HG03439 (cell line): ENCODE measurements around the gene MMP25.

Experiments used
- ATAC-seq: cut with Tn5 transposase; IDR thresholded peaks from one replicate; pipeline ENCODE4 v1.9.1; 2021; ENCODE audit warnings: mild to moderate bottlenecking, moderate library complexity; ENCODE audit not compliant: unreplicated experiment

The MMP25 gene, protein sequence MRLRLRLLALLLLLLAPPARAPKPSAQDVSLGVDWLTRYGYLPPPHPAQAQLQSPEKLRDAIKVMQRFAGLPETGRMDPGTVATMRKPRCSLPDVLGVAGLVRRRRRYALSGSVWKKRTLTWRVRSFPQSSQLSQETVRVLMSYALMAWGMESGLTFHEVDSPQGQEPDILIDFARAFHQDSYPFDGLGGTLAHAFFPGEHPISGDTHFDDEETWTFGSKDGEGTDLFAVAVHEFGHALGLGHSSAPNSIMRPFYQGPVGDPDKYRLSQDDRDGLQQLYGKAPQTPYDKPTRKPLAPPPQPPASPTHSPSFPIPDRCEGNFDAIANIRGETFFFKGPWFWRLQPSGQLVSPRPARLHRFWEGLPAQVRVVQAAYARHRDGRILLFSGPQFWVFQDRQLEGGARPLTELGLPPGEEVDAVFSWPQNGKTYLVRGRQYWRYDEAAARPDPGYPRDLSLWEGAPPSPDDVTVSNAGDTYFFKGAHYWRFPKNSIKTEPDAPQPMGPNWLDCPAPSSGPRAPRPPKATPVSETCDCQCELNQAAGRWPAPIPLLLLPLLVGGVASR

GRCh38 chr16:3045758-3046640 lies at the start of gene MMP25:
Gene MMP25 (plus strand): TSS chr16:3046561. CDS start chr16:3046918, 357 bp downstream.
- no peak for ATAC-seq

DNA sequence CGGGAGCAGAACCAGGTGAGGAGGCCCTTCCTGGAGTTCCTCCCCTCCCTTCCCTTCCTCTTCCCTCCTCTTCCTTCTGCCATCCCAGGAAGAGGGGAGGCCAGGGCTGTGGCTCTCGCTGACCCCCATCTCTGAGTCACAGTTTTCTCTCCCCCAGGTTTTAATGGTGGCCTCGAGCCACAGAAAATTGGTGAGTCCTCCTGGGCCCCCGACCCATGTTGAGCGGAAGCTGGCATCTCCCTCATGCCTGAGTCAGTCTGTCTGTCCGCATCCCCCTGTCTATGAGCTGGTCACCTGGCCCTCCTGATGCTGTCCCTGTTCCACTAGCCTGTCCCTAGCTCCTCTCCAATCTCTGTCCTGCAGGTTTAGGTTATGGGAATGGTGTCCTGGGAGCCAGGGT lies 46.4 kb upstream of the MMP25 start:
- ATAC-seq, result no peak

DNA sequence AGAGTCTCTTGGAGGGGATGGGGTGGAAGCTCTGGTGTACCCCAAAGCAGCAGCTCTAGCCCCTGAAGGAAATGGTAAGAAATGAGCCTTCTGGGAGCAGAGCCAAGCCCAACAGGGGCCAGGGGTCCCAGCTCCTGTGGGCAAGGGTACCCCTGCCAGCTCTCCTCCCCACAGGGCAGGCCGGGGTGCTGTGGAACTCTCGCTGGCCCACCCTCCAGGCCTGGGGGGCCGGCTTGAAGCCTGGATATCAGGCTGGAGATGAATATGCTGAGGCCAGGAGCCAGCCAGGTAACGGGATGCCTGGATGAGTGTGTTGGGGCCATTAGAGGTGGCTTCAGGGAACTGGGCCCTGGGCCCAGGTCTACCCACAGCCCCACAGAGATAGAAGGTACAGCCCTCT lies 45.8 kb upstream of the MMP25 start:
- ATAC-seq, result no peak

DNA sequence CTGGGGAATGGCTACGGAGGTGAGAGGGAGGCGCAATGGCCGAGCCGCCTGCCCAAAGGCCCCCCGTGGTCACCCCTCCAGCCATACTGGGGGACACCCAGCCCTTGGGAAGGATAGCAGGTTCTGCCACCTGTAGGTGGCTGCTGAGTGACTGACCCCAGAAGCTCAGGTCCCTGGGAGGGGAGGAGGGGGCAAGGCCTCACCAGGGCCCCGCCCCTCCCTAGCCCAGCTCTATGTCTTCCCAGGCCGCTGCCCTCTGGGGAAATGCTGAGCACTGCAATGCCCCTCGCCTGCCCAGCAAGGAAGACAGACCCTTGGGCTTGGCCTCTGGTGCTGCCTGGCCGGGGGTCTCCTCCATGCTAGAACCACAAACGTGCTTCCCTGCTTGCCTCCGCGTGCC lies 45.0 kb upstream of the MMP25 start:
- ATAC-seq, result no peak

DNA sequence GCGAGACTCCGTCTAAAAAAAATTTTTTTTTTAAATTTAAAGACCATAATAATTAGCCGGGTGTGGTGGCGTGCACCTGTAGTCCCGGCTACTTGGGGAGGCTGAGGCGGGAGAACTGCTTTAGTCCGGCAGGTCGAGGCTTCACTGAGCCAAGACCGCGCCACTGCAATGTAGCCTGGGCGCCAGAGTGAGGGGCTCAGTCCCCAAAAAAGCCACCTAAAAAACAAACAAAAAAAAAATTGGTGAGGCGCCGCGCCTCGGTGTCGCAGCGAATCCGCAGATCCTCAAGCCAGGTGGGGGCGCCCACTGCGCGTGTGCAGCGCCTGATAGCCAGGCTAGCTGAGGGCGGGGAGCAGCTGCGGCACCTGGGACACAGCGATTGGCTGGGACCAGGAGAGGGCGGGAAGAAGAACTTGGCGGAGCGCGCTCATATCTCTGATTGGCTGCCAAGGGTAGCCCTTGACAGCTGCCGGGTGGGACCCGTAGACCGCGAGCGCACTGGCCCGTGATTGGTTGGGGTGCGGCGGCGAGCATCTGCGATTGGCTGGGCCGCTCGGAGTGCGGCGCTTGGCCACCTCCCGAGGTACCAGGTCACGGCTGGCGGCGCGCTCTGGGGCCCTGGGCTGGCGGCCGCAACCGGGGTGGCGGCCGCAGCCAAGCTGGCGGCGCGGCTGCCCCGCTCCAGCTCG lies 42.6 kb upstream of the MMP25 start:
- ATAC-seq, result peak; percentile 95

DNA sequence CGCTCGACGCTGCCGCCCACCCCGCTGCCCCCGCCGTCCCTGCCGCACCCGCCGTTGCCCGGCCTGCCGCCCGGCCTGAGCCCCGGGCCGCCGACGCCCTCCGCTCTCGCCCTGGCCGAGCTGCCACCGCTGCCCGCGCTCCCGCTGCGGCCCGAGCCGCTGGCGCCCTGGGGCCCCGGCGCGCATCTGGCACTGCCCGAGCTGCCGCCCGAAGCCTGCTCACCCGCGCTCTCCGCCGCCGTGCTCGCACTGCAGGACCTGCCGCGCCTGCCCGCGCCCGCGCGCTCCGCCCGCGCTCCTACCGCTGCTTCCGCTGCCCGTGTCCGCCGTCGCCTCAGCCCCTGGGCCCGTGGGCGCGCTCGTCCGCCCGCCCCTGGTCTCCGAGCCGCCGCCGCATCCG lies 42.0 kb upstream of the MMP25 start:
- ATAC-seq, result no peak

GRCh38 chr16:3004781-3005284 lies 41.5 kb upstream of the MMP25 start:
- ATAC-seq, result no peak

GRCh38 chr16:3007059-3007956 lies 39.1 kb upstream of the MMP25 start:
- no peak for ATAC-seq

DNA sequence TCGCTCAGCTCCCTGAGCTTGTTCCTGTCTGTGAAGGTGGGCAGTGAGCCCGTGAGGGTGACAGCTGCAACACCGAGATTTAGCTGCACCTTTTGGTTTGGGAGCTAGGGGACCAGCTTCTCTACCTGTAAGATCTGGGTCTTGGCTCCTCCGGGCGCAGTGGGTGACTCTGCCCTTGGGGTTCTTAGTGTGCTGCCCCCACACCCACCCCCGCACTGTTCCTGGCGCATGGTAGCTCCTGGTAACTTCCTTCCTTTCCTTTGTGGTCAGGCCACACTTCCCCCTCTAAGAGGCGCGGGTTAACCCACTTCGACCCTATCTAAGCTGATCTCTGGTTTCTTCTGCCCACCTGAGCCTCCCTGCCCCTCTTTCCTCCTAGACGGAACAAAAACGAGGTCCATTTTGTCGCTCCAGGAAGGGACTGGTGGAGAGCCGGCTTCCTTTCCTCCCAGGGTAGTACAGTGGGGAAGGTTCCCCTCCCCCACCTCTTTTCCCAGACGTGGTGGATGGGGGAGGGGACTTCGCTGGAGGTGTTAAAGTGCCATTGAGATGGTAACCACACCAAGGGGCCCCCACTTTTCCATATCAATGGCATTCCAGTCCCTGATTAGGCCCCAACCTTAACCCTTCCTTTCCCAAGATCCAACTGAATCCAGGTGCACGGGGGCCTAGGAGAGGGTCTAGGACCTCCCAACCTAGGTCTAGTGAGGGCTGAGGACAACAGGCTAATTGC lies 38.2 kb upstream of the MMP25 start:
- no peak for ATAC-seq

DNA sequence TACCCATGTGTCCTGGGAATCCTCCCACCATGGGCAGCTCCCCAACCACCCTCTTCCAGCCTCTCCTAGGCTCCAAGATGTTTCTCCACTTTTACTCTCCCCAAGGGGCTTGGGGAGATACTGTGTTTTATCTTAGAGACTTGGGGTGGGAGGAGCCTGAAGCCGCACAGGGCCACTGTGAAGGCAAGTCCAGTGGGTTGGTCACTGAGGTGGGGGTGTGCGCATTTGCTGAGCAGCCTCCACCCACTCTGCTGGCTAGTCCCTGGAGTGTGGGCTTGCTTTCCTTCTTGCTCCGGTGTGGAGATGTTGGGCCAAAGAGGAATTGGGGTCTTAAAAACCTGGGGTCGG lies 37.7 kb upstream of the MMP25 start:
- ATAC-seq, result no peak

DNA sequence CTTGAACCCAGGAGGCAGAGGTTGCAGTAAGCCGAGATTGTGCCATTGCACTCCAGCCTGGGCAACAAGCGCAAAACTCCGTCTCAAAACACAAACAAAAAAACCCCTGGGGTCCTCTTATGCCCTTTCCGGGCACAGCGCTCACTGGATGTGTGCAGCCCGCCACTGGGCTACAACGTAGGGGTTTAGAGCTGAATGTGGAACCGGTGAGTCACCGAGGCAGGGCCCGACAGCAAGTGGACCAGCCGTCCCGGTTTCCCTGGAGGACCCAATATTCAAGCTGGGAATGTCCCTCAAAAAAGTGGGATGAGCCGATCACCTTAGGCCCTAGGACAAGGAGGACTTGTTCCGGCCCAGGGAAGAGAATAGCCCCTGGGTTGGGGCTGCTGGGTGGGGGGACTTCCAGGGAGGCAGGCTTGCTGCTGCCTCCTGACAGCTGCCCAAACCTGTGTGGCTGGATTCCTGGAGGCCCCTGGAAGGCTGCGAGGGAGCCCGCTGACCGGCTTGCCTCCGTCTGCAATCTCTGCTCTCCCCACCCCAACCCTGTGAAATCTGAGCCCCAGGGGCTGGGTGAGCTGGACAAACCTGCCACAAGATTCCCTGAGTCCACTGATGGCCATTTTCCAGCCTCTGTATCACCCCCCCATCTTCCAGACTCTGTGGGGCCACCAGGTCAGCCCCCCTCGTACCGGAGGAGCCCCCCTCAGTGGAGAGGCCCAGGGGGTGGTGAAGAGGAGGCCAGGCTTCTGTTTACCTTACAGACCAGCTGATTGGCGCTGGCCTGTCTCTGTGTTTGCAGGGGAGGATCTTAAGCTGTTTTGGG lies 36.6 kb upstream of the MMP25 start:
- ATAC-seq, result no peak

DNA sequence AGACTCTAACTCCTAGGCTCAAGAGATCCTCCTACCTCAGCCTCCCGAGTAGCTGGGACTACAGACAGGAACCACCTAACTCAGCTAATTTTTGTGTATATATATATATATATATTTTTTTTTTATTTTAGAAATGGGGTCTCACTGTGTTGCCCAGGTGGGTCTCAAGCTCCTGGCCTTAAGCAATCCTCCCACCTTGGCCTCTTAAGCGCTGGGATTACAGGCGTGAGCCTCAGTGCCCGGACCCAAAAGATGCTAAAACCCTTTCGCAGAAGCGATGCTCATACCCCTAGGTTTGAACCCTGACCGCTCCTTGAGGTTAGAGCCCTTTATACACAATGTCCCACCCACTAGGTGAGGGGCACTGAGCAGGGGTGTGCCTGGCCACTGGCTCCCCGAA lies 35.9 kb upstream of the MMP25 start:
- ATAC-seq, result no peak

DNA sequence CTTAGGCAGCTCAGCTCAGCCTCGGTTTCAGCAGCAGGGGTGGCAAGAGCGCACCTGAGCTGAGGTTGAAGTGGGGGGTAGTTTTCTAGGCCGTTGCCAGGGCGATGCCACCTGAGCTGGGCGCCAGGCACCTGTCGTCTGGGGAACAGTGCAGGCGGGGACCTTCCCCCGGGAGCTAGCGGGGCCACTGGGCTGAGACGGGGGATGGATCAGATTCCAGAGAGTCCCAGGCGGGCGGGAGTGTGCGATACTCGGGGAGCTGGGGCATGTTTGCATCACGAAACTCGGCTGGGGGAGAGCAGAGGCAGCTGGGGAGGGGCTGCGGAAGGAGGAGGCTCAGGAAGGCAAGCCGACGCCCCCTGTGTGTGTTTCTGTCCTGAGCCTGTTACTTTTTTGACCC lies 34.1 kb upstream of the MMP25 start:
- ATAC-seq, result no peak

DNA sequence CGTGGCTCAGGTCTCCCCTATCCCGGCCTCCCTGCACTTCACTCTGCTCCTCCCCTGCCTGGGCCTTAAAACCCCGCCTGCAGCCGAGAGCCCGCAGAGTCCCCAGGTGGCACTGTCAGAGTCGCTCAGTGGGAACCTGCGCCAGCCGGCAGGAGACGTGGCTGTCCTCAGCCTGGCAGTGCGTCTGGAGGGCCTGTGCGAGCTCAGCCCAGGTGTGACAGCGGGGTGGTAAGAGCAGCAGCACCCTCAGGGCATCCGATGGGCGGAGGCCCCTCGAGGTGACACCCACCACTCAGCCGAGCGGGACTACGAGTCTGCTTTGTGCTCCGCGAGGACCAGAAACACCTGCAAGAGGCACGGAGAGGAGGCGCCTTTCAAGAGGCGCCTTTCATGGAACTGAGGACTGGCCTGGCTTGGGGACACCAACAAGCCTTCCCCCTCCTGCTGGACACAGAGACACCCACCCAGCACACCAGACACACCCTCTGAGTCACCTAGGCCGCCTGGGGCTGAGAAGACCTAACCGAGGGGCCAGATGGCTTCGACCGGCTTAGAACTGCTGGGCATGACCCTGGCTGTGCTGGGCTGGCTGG lies 33.4 kb upstream of the MMP25 start, which contains the start of gene CLDN9:
TSS of gene CLDN9 (plus strand) at position 96 of the 593 bp plus-strand sequence. CDS start at position 536, 440 bp downstream.
- no peak for ATAC-seq

DNA sequence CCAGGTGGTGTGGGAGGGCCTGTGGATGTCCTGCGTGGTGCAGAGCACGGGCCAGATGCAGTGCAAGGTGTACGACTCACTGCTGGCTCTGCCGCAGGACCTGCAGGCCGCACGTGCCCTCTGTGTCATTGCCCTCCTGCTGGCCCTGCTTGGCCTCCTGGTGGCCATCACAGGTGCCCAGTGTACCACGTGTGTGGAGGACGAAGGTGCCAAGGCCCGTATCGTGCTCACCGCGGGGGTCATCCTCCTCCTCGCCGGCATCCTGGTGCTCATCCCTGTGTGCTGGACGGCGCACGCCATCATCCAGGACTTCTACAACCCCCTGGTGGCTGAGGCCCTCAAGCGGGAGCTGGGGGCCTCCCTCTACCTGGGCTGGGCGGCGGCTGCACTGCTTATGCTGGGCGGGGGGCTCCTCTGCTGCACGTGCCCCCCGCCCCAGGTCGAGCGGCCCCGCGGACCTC lies 32.8 kb upstream of the MMP25 start:
- ATAC-seq, result no peak

DNA sequence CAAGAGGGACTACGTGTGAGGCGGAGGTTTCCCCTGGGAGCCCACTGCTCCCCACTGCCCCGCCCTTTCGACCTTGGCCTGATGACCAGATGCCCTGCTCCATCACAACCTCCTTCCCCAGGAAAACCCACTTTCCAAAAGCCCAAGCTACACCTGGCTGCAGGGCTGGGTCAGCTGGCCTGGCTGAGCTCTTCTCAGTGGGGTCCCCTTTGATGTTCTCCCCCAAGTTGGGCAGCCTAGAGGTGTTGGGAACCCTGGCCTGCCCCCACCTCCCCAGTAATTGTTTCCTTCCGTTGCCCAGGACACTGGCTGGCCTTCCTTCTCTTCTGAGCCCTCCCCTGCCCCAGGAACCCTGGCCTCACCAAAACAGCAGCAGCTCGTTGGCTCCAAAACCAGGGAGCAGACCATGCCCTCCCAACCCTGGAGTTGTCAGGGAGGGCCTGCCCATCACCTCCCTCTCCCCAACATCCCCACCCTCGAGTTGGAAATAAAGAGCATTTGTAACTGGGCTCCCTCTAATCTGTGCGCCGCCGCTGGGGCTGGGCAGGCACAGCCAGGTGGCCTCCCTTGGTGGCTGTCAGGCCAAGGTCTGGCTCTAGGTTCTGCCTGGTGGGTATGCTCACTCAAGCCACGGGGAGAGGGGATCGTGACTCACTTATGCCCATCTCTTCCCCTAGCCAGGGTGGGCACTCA lies 32.2 kb upstream of the MMP25 start:
- ATAC-seq, result no peak

GRCh38 chr16:3014971-3015370 lies 31.4 kb upstream of the MMP25 start:
- no peak for ATAC-seq
